SKM-1 (cell line): ENCODE measurements around the gene ZPBP2.
"Not testable (repeated sequence)": the region's sequence is repeated elsewhere in the genome, so short reads cannot be mapped to it uniquely, and the experiment has no call there.

ENCODE experiments used
- DNase-seq: peaks from one replicate; lab custom pipeline; 2025; ENCODE audit not compliant: unreplicated experiment; lab: John Stamatoyannopoulos, UW

ZPBP2 gene, protein sequence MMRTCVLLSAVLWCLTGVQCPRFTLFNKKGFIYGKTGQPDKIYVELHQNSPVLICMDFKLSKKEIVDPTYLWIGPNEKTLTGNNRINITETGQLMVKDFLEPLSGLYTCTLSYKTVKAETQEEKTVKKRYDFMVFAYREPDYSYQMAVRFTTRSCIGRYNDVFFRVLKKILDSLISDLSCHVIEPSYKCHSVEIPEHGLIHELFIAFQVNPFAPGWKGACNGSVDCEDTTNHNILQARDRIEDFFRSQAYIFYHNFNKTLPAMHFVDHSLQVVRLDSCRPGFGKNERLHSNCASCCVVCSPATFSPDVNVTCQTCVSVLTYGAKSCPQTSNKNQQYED

GRCh38 chr17:39867880-39868553 is at the start of gene ZPBP2:
Gene ZPBP2 (plus strand): TSS chr17:39868202. CDS start chr17:39868355, 153 bp downstream.
- DNase-seq: no peak

DNA sequence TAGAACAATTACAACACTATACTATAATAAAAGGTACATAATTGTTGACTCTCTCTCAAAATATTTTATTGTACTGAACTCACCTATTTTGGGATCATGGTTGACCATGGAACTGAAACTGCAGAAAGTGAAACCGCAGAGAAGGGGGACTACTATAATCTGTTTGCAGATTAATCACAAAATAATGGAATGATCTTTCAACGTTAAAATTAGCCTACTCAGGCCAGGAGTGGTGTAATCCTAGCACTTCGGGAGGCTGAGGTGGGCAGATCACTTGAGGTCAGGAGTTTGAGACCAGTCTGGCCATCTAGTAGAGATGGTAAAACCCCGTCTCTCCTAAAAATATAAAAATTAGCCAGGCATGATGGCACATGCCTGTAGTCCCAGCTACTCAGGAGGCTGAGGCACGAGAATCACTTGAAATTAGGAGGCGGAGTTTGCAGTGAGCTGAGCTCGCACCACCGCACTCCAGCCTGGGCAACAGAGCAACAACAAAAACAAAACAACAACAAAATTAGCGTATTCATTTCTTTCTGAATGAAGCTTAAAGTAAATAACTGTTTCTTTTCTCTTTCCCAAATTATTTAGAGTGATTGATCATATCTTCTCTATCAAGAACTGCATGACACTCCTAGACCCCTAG is 49.5 kb upstream of the ZPBP2 start:
- DNase-seq: no peak

GRCh38 chr17:39820541-39820940 is 47.5 kb upstream of the ZPBP2 start:
- no peak for DNase-seq

DNA sequence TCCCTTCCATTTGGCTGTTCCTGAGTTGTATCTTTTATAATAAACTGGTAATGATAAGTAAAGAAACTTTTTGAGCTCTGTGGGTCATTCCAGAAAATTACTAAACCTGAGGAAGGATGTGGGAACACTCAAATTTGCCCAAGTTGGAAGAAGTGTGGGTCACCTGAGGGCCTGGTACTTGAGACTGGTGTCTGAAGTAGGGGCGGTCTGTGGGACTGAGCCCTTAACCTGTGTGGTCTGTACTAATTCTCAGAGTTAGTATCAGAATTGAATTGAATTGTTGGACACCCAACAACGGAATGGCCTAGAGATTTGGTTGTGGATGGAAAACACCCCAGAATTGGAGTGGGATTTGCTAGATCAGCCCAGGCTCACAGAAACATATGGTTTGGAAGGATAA is 47.0 kb upstream of the ZPBP2 start:
- no peak for DNase-seq

DNA sequence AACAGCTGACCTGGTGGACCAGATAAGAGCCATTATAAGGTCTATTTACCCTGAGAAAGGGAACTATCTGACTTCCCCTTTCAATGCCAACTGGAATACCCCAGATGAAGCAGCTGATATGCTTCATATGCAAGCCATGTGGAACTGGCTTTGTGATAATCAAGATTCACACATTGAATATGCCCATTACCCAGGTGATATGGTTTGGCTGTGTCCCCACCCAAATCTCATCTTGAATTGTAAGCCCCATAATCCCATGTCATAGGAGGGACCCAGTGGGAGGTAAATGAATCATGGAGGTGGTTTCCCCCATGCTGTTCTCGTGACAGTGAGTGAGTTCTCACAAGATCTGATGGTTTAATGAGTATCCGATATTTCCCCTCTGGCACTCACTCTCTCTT is 46.0 kb upstream of the ZPBP2 start:
- DNase-seq: no peak

DNA sequence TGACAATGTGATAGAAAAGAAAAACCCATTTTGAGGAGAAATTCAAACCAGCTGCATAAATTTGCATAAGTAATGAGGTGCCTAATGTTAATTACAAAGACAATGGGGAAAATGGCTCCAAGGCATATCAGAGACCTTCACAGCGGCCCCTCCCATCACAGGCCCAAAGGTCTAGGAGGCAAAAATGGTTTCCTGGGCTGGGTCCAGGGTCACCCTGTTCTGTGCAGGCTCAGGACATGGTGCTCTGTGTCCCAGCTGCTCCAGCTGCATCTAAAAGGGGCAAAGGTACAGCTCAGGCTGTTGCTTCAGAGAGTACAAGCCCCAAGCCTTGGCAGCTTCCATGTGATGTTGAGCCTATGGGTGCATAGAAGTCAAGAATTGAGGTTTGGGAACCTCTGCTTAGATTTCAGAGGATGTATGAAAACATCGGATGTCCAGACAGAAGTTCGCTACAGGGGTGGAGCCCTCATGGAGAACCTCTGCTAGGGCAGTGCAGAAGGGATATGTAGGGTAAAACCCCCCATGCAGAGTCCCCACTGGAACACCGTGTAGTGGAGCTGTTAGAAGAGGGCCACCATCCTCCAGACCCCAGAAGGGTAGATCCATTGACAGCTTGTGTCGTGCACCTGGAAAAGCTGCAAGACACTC is 44.5 kb upstream of the ZPBP2 start:
- DNase-seq: no peak

GRCh38 chr17:39826334-39826733 is 41.7 kb upstream of the ZPBP2 start:
- DNase-seq: no peak

GRCh38 chr17:39828443-39828842 is 39.6 kb upstream of the ZPBP2 start:
- DNase-seq: no peak

DNA sequence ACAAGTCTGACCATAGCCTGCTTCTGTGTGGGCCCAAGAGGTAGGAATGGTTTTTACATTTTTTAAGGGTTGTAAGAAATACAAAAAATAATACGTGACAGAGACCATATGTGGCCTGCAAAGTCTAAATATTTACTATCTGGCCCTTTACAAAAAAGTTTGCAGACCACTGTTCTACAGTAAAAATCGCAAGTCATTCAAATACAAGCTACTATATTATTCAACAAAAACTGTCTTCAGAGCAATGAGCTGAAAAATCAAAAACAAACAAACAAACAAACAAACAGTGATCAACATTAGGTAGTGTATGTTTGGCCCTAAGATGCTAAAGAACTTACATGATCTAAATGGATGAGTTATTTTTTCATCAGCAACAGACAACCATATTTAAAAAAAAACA is 36.4 kb upstream of the ZPBP2 start:
- no peak for DNase-seq

- no peak for DNase-seq
These were observed 34.0 kb upstream of the ZPBP2 start for GRCh38 chr17:39834017-39834416.

GRCh38 chr17:39835038-39835786 is 32.8 kb upstream of the ZPBP2 start:
- DNase-seq: no peak

DNA sequence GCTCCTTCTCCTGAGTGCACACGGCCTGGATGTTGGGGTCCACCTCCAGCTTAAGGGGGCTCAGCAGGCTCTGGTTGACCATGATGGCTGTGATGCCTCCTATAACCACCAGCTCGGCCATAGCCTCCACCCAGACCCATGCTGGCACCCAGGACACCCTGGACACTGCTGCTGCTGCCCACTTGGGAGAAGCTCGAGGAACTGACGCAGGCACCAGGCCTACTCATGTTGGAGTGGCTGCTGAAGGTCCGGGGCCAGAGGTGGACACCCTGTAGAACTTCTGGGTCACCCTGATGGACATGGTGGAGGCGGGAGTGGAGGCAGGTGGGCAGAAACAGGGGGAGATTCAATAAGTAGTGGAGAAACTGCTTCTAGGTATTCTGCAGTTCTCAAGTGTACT is 31.9 kb upstream of the ZPBP2 start:
- DNase-seq: no peak

DNA sequence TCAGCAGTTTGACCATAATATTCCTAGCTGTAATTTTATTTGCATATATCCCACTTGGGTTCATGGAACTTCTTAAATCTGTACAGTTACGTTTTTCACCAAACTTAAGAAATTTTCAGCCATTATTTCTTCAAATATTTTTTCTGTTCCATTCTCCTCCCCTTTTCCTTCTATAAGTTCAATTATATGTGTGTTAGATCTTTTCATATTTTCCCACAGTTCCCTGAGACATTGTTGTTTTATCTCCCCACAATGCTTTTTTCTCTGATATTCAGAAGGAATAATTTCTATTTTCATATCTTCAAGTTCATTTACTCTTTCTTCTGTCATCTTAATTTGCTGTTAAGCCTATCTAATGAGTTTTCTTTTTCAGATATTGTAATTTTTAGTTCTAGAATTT is 29.9 kb upstream of the ZPBP2 start:
- DNase-seq: no peak

GRCh38 chr17:39838784-39839183 is 29.2 kb upstream of the ZPBP2 start:
- no peak for DNase-seq

- no peak for DNase-seq
These were observed 26.8 kb upstream of the ZPBP2 start for GRCh38 chr17:39841134-39841683.

DNA sequence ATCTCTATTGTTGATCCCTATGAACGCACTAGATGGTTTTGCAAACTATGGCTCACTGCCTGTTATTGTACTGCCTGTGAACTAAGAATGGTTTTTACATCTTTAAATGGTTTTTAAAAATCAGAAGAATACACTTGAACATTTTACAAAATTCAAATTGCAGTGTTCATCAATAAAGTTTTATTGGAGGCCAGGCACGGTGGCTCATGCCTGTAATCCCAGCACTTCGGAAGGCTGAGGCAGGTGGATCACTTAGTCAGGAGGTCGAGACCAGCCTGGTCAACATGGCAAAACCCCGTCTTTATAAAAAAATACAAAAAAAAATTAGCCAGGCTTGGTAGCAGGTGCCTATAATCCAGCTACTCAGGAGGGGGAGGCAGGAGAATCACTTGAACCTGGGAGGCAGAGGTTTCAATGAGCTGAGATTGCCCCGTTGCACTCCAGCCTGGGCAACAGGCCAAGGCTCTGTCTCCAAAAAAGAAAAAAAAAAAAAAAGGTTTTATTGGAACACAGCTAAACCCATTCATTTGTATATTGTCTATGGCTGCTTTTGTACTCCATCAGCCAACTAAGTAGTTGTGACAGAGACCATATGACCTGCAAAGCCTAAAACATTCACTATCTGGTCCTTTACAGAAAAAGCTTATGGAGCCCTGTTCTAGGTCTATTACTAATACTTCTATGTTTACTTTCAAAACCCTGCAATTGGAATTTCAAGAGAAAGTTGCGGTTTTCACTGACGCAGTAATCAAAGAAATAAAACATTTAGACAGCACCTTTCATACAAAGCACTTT is 22.8 kb upstream of the ZPBP2 start:
- DNase-seq: no peak

GRCh38 chr17:39846205-39846604 is 21.8 kb upstream of the ZPBP2 start:
- DNase-seq: no peak

GRCh38 chr17:39848600-39848999 is 19.4 kb upstream of the ZPBP2 start:
- no peak for DNase-seq

DNA sequence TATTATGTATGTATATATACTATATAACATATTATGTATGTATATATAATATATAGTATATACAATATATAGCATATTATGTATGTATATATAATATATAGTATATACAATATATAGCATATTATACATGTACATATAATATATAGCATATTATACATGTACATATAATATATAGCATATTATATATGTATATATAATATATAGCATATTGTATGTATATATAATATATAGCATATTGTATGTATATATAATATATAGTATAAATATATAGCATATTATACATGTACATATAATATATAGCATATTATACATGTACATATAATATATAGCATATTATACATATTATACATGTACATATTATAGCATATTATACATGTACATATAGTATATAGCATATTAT is 17.8 kb upstream of the ZPBP2 start:
- not testable (repeated sequence) for DNase-seq

- DNase-seq: no peak
These were observed 15.8 kb upstream of the ZPBP2 start for GRCh38 chr17:39852239-39852638.
